Bronchial smooth muscle cell (primary cell): ENCODE results near the gene RAB3A. TPM values are rescaled to one million over a fixed set of nuclear protein-coding genes. Genes with fewer than 3 reads are reported as not detected.

ENCODE experiments used
- total RNA-seq: library from RNA; depleted of rRNA; stranded (reverse); fragments of >200 nt; gene quantifications from 2 replicates; pipeline ENCODE4 v1.2.1, GENCODE V29; 2014

The RAB3A gene, protein sequence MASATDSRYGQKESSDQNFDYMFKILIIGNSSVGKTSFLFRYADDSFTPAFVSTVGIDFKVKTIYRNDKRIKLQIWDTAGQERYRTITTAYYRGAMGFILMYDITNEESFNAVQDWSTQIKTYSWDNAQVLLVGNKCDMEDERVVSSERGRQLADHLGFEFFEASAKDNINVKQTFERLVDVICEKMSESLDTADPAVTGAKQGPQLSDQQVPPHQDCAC
- total RNA-seq: 3.2 and 11.1 TPM in 2 replicates

DNA sequence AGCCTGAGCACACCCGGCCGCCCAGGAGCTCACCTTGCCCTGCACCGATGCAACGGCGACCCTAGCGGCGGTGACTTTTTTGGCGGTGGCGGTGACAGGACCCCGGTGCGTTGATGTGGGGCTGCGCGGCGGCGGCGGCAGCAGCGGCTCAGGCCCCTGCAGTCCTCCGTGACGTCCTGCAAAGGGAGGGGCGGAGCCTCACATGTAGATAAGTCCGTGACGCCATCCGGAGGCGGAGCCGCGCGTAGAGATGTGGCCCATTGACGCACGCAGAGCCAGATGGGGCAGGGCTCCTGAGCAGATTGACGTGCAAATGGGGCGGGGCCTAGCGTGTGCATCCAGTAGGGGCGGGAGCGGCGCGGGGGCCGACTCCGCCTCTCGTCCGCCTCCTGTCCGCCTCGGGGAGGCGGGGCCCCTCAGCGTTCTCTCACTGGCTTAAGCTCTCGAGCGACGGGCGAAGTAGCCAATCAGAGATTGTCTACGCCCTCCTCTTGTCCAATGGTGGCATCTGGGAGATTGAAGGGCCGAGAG, at the start of gene RAB3A:
TSS of gene RAB3A (minus strand) at position 180 of the 531 bp plus-strand sequence. CDS start 1,302 bp downstream, outside the sequence.

DNA sequence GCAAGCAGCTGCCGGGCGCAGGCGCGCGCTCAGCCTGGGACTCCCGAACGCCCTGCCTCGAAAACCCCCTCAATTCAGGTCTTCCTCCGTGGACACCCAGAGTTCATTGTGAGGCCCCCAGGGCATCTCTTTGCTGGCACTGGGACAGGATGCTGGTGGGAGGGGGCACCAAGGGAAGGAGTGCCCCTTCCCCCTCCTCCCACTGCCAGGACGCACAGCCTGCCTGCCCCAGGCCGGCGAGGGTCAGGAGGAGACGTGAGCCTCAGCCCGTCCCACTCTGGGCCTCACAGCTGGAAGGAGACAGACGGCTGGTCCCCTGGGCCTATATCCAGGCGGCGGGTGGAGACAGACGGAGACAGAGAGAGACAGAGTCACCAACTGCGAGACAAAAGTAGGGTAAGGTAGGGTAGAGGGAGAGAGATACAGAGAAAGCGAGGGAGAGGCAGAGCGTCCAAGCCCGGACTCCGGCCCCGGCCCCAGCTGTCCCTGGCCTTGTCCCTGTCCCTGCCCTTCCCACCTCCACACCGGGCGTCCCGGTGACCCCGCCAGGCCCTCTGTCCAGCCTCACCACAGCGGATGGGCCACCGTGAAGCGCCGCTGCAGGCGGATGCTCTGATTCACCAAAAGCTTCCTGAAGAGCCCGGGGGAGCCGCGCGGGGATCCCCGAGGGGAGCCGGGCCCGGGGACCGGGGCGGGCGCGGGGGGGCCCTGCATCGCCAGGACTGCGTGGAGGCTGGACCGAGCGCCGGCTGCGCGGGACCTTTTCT, 22.0 kb upstream of the RAB3A start, which contains the start of gene PDE4C:
TSS of gene PDE4C (minus strand) at position 737 of the 767 bp plus-strand sequence. CDS start at position 714, 23 bp downstream.

DNA sequence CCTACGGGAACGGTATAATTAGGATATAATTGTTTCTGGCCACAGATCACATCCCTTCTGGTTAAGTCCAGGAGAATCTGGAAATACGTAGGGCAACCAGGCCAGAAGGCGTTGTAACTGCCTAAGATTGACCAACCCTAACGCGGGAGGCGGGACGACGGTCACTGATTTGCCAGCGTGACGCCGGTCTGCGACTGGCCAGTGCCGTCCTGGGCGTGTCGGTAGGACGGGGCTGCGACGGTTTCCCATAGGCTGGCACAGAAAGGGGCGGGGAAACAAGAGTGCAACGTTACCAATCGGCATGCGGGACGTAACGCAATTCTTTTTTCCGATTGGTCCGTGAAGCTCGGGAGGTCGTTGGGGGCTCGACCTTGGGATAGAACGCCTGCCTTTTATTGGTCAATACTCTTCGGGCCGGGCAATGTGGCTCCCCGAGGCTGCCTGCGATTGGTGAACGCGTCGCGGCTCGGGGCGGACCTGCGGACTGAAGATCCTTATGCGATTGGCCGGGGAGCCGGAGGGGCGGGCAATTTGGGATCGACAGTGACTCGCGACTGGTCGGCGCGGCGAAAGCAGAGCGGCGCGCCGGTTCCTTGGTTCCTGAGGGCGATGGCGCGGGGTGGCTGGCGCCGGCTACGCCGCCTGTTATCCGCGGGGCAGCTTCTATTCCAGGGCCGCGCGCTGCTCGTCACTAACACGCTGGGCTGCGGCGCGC, 11.0 kb downstream of the RAB3A start, which contains the start of gene MPV17L2:
TSS of gene MPV17L2 (plus strand) at position 546 of the 715 bp plus-strand sequence. CDS start at position 610, 64 bp downstream.

DNA sequence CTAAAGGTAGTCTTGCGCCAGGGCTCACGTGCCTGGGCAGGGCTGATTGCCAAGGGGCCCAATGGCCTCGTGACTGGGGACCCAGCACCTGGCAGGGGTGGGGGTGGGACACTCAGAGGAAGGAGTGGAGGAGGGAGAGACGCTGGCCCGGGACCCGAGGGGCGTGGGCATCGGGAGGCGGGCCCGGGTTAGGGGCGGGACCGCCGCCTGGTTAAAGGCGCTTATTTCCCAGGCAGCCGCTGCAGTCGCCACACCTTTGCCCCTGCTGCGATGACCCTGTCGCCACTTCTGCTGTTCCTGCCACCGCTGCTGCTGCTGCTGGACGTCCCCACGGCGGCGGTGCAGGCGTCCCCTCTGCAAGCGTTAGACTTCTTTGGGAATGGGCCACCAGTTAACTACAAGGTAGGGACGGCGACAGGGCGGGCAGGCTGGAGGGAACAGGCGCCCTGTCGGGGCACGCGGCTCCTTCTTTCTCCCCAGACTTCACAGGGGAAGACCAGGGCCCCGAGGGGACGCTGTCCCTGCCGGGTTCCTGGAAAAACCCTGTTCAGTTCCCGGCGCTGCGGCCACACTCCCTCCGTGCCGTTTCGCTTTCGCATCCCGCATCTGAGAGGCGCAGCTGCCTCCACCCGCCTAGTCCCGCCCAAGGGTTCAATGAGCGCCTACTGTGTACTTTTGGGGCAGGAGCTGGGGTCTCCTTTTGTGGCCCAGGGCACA, 30.1 kb downstream of the RAB3A start, which contains the start of gene IFI30:
TSS of gene IFI30 (plus strand) at position 242 of the 717 bp plus-strand sequence. CDS start at position 271, 29 bp downstream.

DNA sequence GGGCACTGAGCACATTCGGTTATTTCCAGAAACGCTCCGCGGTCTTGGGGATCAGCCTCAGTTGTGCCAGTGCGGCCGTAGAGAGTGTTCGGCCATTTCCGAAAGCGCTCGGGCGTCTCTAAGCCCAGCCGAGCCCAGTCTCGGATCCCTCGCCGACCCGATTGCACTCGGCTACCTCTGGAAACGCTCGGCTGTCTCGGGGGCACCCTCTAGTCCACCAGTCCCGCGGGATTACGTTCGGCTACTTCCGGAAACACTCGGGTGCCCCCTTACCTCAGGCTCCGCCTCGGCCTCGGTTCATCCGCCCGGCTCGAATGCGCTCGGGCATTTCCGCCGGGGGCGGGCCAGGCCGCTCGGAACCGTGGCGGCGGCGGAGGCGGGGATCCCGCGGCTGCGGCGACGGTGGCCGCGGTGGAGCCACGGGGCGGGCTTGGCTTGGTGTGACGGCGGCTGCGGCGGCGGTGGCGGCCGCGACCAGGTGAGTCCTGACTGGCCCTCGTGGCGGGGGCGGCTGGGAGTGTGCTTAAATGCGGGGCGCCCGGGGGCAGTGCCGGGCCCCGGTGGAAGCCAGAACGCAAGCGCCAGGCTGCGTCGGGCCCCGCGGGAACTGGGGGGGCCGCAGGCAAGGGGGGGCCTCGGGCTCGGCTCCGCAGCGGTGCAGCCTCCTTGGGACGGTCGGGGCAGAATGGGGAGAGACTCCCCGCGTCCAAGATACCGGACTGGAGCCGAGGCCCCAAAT, 50.9 kb downstream of the RAB3A start, which contains the start of gene PIK3R2:
TSS of gene PIK3R2 (plus strand) at position 347 of the 739 bp plus-strand sequence. CDS start 2,717 bp downstream, outside the sequence.

Other genes with a start within 250 kb of the RAB3A start
- gene KCNN1, start 236.9 kb downstream of the RAB3A start, total RNA-seq: 0.34 TPM in 1 of 2 replicates, not detected in the other
- 4.6 and 6.1 TPM in 2 replicates for gene ARRDC2, start 195.9 kb downstream of the RAB3A start, total RNA-seq
- 0.32 TPM in 1 of 2 replicates, not detected in the other for gene IL12RB1, start 117.1 kb downstream of the RAB3A start, total RNA-seq
- gene MAST3, start 106.3 kb downstream of the RAB3A start, total RNA-seq: 1.9 and 3.0 TPM in 2 replicates
- gene PIK3R2, start 50.9 kb downstream of the RAB3A start, total RNA-seq: 2.0 and 8.4 TPM in 2 replicates
- 9.5 and 35.3 TPM in 2 replicates for gene IFI30, start 30.2 kb downstream of the RAB3A start, total RNA-seq
- gene MPV17L2, start 10.8 kb downstream of the RAB3A start, total RNA-seq: 4.2 and 5.2 TPM in 2 replicates
- gene PDE4C, start 22.4 kb upstream of the RAB3A start, total RNA-seq: 2.2 and 2.9 TPM in 2 replicates
- gene IQCN, start 70.4 kb upstream of the RAB3A start, total RNA-seq: 0.43 and 0.63 TPM in 2 replicates
- 71.4 and 107 TPM in 2 replicates for gene JUND, start 77.6 kb upstream of the RAB3A start, total RNA-seq
- gene LSM4, start 119.0 kb upstream of the RAB3A start, total RNA-seq: 59.2 and 128 TPM in 2 replicates
- 42.6 and 66.2 TPM in 2 replicates for gene PGPEP1, start 136.6 kb upstream of the RAB3A start, total RNA-seq
- 33.8 and 41.9 TPM in 2 replicates for gene GDF15, start 182.1 kb upstream of the RAB3A start, total RNA-seq
- 0.16 and 0.34 TPM in 2 replicates for gene LRRC25, start 193.6 kb upstream of the RAB3A start, total RNA-seq
- 31.8 and 40.5 TPM in 2 replicates for gene SSBP4, start 215.4 kb upstream of the RAB3A start, total RNA-seq
- gene ISYNA1, start 234.1 kb upstream of the RAB3A start, total RNA-seq: 13.8 and 18.4 TPM in 2 replicates